Measurements from ENCODE around the gene AMPD3.

AMPD3 gene

DNA sequence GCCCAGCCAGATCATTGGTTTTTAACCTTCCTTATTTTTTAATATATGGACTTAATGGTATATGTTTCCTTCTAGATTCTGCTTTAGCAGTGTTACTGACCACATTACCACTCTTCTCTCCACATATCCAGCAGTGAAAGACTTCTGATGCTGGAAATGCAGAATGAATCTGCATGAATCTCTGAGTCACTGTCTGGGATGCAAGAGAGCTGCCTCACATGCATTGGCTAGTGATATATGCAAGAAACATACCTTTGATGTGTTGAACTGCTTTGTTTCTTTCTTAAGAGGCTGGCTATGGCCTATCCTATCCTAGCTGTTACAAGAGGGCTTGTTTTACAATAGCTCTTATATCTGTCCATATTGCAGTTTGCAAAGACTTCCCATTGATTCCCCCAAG, 16.6 kb upstream of the AMPD3 start:
- no peak for DNase-seq (ENCODE audit: low read depth)

DNA sequence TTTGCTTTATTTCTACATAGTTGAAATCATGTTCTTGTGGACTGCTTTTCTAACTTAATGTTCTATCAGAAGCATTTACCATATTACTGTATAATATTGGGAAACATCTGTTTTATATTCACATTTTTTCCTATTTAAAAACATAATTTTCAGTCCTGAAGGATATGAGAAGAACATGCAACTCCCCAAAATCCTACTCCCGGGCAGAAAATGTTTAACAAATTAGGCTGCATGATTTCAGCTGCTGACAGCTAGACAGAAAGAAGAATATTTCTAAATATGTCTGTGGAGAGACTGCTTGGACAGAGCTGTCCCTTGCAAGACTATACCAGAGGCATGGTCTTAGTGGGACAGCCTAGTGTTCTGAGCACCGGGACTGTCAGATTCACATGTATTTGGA, 15.7 kb upstream of the AMPD3 start:
- no peak for DNase-seq (ENCODE audit: low read depth)

DNA sequence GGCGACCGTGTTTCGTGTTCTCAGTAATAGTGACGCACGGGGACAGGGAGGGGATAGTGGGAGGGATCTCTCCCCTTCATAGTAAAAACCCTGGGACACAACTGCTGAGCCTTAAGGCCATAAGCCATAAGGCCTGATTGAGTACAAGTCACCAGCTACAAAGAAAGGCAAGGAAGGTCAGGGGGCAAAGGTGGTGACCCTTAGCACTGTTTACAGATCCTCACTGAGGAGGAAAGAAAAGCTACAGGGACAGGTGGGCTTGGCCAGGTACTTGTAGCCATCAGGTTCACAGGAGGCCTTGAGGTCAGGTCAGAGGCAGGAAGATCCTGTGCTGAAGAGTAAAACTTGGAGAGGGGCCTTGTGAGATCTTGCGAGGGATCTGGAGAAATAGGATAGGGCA, 15.1 kb upstream of the AMPD3 start:
- no peak for DNase-seq (ENCODE audit: low read depth)

DNA sequence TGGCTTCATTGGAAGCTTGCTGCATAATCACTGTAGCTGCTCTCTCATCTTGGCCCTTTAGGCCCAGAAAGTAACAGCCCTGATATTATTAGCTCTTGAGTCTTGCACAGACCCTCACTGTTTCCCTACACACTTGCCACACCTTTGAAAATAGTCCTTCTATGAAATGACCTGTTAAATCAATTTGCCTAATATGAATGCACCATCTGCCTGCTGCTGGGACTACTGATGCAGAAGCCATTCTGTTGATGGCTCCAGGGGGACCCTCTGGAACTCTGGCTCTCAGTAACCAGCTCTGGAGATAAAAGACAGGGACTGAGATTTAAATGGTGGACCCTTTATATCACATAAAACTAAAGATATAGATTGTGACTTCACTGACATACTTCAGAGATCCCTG, 14.7 kb upstream of the AMPD3 start:
- DNase-seq (ENCODE audit: low read depth) = no peak

DNA sequence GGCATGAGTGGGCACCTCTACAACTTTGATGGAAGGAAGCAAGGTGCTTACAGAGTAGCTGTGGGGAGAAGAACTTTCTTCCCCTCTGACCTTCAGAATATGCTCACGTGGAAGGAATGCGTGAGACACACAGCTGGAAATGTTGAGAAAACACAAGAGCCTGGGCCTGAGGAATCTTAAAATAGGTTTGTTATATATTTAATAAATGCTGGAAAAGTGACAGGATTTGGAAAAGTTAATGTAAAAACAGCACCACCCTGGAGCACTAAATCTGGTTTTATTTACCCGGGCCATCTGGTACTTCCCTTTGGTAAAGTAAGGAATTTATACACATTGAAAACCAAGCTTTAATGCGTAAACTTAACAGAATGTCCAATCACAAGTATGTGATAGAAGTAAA, 14.0 kb upstream of the AMPD3 start:
- DNase-seq (ENCODE audit: low read depth) = no peak

DNA sequence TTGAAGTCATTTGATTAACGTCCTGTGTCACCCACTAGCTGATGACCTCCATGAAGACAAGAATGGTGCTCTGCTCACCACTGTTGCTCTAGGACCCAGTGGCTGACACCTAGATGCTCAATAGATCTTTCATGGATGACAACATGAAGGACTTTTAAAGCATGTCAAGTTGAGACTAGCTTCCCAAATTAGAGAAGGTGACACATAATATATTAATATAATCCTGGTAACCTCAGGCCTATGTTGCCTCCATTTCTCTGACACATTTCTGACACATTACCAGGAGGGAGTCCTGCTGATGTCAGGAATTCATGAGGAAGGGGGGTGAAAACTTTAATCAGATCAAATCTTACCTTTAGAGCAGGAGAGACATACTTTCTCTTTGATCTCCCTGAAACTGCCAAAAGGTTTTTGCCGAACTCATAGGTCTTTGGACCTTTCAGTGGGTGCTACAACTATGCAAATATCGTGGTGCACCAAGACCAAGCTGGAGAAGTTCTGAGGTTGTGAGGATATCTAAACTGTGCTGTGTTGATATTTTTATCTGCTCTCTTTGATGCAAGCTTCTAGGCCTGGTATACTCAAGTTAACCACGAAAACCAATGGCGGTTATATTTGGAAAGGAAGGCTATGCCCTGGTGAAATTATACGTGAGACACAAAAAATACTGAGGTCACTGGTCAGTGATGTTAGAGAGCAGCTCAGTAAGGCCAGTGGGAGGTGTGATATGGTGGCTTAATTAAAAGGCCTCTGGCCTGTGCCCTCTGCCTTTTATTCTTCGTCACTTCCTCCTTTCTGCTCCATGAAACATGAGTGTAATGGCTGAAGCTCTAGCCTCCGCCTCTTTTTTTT, 13.2 kb upstream of the AMPD3 start:
- no peak for DNase-seq (ENCODE audit: low read depth)

DNA sequence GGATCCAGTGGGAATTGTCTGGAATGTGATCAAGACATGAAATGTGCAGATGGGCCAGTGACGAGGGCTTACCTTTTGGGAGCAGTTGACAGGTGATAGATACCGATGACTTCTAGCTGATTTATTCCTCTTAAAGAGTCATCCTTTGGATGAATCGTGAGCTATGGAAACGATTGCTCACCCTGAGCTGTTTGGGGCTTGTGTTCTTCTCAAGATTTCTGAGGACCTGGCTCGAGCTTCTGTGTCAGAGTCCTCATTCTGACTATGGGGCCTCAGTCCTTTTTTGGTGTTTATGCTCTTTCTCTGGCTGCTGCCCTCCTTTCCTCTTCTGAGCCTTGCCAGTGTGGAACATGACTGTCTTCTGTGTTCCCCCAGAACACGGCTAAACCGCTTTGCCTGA, 11.9 kb upstream of the AMPD3 start:
- no peak for DNase-seq (ENCODE audit: low read depth)

DNA sequence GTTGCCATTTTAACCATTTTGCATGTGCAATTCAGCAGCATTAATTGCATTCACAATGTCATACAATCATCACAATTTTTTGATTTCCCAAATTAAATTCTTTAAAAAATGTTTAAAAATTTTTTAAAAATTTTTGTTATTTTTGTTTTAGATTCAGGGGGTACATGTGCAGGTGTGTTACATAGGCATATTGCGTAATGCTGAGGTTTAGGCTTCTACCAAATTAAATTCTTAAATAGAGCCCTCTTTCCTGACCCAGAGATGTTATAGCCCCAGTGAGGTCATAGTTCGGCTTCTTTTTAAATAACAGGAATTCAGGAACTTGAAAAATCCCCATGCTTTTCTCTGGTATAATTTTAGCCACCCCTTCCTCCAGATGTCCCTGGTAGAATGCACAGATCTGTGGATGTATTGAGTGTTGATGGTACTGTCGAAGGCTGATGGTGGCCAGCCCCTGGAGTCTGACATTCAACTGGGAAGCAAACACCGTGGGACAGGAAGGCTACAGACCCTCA, 11.3 kb upstream of the AMPD3 start:
- DNase-seq (ENCODE audit: low read depth) = no peak

GRCh38 chr11:10444725-10445315, 10.2 kb upstream of the AMPD3 start:
- no peak for DNase-seq (ENCODE audit: low read depth)

DNA sequence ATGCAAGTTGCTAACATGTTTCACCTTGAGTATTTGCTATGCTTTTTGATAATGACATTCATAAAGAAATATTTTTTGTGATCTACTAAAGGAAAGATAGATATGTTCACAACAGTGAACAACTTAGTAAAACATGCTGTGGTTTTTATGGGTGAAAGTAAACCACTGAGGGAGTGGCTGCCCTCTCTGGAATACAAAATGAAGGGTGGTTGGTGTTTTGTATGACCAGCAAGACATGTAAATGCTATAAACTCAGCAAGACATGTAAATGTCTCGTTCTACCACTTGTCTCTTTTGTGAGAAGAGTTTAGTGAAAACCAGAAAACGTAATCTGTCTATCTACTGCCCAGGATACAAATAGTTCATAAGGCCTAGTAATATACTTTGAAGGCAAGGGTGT, 7.6 kb upstream of the AMPD3 start:
- no peak for DNase-seq (ENCODE audit: low read depth)

- no peak for DNase-seq (ENCODE audit: low read depth)
Measured at GRCh38 chr11:10450462-10451425, 4.3 kb upstream of the AMPD3 start.

- DNase-seq (ENCODE audit: low read depth) = no peak
Measured at GRCh38 chr11:10451426-10452116, 3.5 kb upstream of the AMPD3 start.

DNA sequence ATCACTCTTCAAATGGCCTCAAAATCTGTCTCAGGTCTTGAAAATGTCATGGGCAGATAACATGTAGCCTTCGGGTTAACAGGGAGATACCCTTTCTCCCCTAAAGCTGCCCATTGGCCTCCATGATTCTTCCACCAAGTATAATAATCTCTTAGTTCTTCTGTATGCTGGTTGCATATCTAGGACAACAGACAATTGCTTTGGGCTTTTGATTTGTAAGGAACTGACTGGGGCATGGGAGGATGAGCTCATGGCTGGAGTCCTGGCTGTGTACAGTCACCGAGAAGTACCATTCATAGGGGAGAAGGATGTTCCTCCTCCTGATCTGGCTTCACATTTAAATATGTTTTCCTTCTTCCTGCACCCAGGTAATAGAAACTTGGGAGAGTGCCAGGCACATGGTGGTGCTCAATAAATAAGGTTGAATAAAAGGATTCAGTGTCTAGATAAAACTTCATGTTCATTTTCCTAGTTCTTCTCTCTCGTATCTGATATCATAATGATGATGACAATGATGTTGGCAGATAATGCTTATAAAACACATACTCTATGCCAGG, 2.8 kb upstream of the AMPD3 start:
- DNase-seq (ENCODE audit: low read depth) = no peak

GRCh38 chr11:10453261-10453660, 1.8 kb upstream of the AMPD3 start:
- DNase-seq (ENCODE audit: low read depth) = no peak

- DNase-seq (ENCODE audit: low read depth) = no peak
Measured at GRCh38 chr11:10455637-10456487, 798 bp downstream of the AMPD3 start.

- no peak for DNase-seq (ENCODE audit: low read depth)
Measured at GRCh38 chr11:10456519-10456918, 1.5 kb downstream of the AMPD3 start.

DNA sequence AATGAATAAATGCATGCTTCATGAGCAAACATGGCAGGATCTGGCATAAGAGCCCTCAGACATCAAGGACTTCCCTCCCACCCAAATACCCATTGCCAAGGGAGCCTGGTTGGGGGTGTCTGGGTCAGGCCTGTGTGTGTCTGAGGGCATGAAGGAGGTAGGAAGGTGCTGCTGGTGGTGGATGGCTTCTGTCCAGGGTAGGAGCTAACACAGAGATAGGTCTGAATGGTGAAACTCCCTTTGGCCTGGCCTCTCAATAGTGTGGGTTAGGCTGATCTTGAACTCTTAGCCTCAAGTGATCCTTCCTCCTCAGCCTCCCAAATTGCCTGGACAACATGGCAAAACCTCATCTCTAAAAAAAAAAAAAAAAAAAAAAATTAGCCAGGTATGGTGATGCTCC, 2.8 kb downstream of the AMPD3 start:
- no peak for DNase-seq (ENCODE audit: low read depth)

DNA sequence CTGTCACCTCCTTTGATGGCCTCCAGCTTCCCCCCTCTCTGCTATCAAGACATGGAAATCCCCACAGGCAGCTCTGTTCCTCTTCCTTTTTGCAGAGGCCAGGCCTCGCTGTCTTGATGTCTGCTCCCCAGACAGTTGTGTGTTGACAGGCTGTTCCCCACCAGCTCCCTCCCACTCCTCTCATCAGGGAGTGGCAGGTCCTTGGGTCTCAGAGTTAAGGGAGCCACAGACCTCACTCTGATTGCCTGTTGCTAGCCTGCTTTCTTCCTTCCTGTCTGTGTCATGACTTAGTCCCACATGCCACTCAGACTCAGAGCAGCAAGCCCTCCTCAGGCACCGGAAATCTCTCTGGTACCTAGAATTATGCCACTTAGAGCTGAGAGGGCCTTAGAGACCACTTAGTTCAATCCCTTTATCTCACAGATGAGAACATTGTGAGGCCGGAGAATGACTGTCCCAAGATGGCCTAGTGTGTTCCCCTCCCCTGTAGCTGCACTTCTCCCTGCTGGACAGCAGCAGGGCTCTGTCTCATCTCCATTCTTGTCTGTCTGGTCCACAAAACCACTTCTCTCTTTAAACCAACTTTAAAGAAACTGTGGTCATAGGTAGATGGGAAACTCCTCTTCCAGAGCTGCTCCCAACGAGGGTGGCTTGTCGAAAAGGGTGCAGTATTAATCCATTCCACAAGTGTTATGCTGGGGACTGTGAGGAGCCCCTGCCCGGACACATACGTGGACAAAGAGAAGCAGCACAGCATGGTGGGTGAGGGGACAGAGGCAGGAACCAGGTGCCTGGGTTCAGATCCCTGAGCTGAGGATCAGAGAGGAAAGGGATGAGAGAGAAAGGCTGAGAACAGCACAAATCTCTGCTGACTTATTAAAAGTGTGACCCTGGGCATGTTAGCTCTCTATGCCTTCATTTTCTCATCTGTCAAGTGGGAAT, 4.2 kb downstream of the AMPD3 start:
- no peak for DNase-seq (ENCODE audit: low read depth)

- DNase-seq (ENCODE audit: low read depth) = no peak
Measured at GRCh38 chr11:10460611-10461275, 5.7 kb downstream of the AMPD3 start.

All from fibroblast of the conjunctiva (primary cell).